ENCODE measurements around the gene KCTD21.

DNA sequence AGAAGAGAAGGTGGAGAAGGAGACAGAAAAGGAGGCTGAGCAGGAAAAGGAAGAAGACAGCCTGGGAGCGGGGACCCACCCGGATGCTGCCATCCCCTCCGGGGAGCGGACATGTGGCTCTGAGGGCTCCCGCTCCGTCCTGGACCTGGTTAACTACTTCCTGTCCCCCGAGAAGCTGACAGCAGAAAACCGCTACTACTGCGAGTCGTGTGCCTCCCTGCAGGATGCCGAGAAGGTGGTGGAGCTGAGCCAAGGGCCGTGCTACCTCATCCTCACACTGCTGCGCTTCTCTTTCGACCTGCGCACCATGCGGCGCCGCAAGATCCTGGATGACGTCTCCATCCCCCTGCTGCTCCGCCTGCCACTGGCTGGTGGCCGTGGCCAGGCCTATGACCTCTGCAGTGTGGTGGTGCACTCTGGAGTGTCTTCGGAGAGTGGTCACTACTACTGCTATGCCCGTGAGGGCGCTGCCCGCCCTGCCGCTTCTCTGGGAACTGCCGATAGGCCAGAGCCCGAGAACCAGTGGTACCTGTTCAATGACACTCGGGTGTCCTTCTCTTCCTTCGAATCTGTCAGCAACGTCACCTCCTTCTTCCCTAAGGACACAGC, 21.7 kb upstream of the KCTD21 start:
- TF ChIP-seq, protein P1, sequence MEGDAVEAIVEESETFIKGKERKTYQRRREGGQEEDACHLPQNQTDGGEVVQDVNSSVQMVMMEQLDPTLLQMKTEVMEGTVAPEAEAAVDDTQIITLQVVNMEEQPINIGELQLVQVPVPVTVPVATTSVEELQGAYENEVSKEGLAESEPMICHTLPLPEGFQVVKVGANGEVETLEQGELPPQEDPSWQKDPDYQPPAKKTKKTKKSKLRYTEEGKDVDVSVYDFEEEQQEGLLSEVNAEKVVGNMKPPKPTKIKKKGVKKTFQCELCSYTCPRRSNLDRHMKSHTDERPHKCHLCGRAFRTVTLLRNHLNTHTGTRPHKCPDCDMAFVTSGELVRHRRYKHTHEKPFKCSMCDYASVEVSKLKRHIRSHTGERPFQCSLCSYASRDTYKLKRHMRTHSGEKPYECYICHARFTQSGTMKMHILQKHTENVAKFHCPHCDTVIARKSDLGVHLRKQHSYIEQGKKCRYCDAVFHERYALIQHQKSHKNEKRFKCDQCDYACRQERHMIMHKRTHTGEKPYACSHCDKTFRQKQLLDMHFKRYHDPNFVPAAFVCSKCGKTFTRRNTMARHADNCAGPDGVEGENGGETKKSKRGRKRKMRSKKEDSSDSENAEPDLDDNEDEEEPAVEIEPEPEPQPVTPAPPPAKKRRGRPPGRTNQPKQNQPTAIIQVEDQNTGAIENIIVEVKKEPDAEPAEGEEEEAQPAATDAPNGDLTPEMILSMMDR (IDR thresholded peaks at IDR 0.05), result no peak
- TF ChIP-seq EP300 (IDR thresholded peaks at IDR 0.05) (no peak), POLR2A (IDR thresholded peaks at IDR 0.05) (no peak)

Measured in tibial nerve (tissue), 4 donors.